A549 (cell line): ENCODE data around the gene ENTPD5.

ENCODE experiments used
- CEBPB ChIP-seq, 2 experiments: fragments of >200 bp in 1 of 2; sonication (Bioruptor Twin) in 1 of 2; formaldehyde crosslinking in 1 of 2; IDR thresholded peaks; 2 replicates each; pipeline ENCODE4 v1.6.1; 2012 to 2016
- CHD2 ChIP-seq: fragments of 150-350 bp; IDR thresholded peaks from 2 replicates; pipeline ENCODE4 v1.6.1; 2014; ENCODE audit warnings: low read length; ENCODE audit not compliant: partially characterized antibody
- EP300 ChIP-seq, 2 experiments: fragments of >200 bp; sonication (Bioruptor Twin); formaldehyde crosslinking; IDR thresholded peaks; 2 replicates in 1 of 2; 3 replicates in 1 of 2; pipeline ENCODE4 v1.6.1; 2016 to 2017
- GATA3 ChIP-seq: IDR thresholded peaks from 2 replicates; pipeline ENCODE4 v1.6.1; 2012; ENCODE audit warnings: borderline replicate concordance
- MAFK ChIP-seq: fragments of 450-650 bp; IDR thresholded peaks from 2 replicates; pipeline ENCODE4 v1.6.1; 2014; ENCODE audit not compliant: partially characterized antibody
- MYC ChIP-seq: IDR thresholded peaks from 2 replicates; pipeline ENCODE4 v1.6.1; 2012; ENCODE audit warnings: mild to moderate bottlenecking, inconsistent platforms, low read length, improper control_type of control experiment, borderline replicate concordance
- PHF8 ChIP-seq: fragments of 200-600 bp; sonication (generic); IDR thresholded peaks from 2 replicates; pipeline ENCODE4 v1.6.1; 2016; ENCODE audit warnings: low read depth, mild to moderate bottlenecking, antibody characterized with exemption, moderate library complexity, borderline replicate concordance
- POLR2A ChIP-seq: IDR thresholded peaks from 2 replicates; pipeline ENCODE4 v1.6.1; 2012; ENCODE audit warnings: mild to moderate bottlenecking, low read length
- RAD21 ChIP-seq, 2 experiments: fragments of >200 bp in 1 of 2; sonication (Bioruptor Twin) in 1 of 2; formaldehyde crosslinking in 1 of 2; IDR thresholded peaks in 1 of 2; conservative IDR thresholded peaks in 1 of 2; 2 replicates in 1 of 2; 3 replicates in 1 of 2; pipeline ENCODE4 v1.6.1; 2012 to 2018; ENCODE audit warnings: inconsistent platforms in 1 of 2
- ZC3H11A ChIP-seq: fragments of 450-650 bp; IDR thresholded peaks from 2 replicates; pipeline ENCODE4 v1.6.1; 2014; ENCODE audit warnings: antibody characterized with exemption, mild to moderate bottlenecking
- TF ChIP-seq, protein P1 (sequence below): fragments of >200 bp; sonication (Bioruptor Twin); formaldehyde crosslinking; IDR thresholded peaks from 3 replicates; pipeline ENCODE4 v1.5.1; 2016
- TF ChIP-seq, protein P2 (sequence below): fragments of 200-600 bp; sonication (generic); IDR thresholded peaks from 2 replicates; pipeline ENCODE4 v1.6.1; 2016; ENCODE audit warnings: antibody characterized with exemption, mild to moderate bottlenecking, moderate library complexity
- TF ChIP-seq, protein P3 (sequence below): IDR thresholded peaks from 2 replicates; pipeline ENCODE4 v1.6.1; 2012
- TF ChIP-seq, protein P4 (sequence below): fragments of 450-650 bp; IDR thresholded peaks from 2 replicates; pipeline ENCODE4 v1.6.1; 2014; ENCODE audit warnings: antibody characterized with exemption

DNA sequence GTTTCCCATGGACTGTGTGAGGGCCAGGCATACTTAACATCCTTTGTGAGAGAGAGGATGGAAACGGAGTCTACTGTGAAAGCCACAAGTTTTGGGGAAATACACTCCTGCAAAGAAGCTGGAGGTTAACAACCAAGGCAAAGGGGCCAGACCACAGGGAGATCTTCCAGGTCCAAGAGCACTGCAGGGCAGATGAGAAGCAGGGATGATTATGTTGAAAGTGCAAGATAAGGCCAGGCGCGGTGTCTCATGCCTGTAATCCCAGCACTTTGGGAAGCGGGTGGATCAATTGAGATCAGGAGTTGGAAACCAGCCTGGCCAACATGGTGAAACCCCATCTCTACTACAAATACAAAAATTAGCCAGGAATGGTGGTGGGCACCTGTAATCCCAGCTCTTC lies 53.9 kb downstream of the ENTPD5 start:
- TF ChIP-seq ZC3H11A (no peak), POLR2A (no peak), GATA3 (no peak), CEBPB (IDR thresholded peaks at IDR 0.05) (no peak), MAFK (no peak), PHF8 (no peak), CHD2 (no peak), MYC (no peak), EP300 (IDR thresholded peaks at IDR 0.05) (no peak), RAD21 (conservative IDR thresholded peaks at IDR 0.05 in 1 of 2, IDR thresholded peaks at IDR 0.05 in 1 of 2) (no peak)
- TF ChIP-seq, protein P1, sequence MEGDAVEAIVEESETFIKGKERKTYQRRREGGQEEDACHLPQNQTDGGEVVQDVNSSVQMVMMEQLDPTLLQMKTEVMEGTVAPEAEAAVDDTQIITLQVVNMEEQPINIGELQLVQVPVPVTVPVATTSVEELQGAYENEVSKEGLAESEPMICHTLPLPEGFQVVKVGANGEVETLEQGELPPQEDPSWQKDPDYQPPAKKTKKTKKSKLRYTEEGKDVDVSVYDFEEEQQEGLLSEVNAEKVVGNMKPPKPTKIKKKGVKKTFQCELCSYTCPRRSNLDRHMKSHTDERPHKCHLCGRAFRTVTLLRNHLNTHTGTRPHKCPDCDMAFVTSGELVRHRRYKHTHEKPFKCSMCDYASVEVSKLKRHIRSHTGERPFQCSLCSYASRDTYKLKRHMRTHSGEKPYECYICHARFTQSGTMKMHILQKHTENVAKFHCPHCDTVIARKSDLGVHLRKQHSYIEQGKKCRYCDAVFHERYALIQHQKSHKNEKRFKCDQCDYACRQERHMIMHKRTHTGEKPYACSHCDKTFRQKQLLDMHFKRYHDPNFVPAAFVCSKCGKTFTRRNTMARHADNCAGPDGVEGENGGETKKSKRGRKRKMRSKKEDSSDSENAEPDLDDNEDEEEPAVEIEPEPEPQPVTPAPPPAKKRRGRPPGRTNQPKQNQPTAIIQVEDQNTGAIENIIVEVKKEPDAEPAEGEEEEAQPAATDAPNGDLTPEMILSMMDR, result no peak
- TF ChIP-seq, protein P2, sequence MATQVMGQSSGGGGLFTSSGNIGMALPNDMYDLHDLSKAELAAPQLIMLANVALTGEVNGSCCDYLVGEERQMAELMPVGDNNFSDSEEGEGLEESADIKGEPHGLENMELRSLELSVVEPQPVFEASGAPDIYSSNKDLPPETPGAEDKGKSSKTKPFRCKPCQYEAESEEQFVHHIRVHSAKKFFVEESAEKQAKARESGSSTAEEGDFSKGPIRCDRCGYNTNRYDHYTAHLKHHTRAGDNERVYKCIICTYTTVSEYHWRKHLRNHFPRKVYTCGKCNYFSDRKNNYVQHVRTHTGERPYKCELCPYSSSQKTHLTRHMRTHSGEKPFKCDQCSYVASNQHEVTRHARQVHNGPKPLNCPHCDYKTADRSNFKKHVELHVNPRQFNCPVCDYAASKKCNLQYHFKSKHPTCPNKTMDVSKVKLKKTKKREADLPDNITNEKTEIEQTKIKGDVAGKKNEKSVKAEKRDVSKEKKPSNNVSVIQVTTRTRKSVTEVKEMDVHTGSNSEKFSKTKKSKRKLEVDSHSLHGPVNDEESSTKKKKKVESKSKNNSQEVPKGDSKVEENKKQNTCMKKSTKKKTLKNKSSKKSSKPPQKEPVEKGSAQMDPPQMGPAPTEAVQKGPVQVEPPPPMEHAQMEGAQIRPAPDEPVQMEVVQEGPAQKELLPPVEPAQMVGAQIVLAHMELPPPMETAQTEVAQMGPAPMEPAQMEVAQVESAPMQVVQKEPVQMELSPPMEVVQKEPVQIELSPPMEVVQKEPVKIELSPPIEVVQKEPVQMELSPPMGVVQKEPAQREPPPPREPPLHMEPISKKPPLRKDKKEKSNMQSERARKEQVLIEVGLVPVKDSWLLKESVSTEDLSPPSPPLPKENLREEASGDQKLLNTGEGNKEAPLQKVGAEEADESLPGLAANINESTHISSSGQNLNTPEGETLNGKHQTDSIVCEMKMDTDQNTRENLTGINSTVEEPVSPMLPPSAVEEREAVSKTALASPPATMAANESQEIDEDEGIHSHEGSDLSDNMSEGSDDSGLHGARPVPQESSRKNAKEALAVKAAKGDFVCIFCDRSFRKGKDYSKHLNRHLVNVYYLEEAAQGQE, result no peak
- TF ChIP-seq, protein P3, sequence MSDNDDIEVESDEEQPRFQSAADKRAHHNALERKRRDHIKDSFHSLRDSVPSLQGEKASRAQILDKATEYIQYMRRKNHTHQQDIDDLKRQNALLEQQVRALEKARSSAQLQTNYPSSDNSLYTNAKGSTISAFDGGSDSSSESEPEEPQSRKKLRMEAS, result no peak
- TF ChIP-seq, protein P4, sequence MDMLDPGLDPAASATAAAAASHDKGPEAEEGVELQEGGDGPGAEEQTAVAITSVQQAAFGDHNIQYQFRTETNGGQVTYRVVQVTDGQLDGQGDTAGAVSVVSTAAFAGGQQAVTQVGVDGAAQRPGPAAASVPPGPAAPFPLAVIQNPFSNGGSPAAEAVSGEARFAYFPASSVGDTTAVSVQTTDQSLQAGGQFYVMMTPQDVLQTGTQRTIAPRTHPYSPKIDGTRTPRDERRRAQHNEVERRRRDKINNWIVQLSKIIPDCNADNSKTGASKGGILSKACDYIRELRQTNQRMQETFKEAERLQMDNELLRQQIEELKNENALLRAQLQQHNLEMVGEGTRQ, result no peak
